ENCODE data around the gene DNAH8.
A peak's percentile ranks its signal among the peaks of the same experiment; 100 is the strongest.

Gene DNAH8

DNA sequence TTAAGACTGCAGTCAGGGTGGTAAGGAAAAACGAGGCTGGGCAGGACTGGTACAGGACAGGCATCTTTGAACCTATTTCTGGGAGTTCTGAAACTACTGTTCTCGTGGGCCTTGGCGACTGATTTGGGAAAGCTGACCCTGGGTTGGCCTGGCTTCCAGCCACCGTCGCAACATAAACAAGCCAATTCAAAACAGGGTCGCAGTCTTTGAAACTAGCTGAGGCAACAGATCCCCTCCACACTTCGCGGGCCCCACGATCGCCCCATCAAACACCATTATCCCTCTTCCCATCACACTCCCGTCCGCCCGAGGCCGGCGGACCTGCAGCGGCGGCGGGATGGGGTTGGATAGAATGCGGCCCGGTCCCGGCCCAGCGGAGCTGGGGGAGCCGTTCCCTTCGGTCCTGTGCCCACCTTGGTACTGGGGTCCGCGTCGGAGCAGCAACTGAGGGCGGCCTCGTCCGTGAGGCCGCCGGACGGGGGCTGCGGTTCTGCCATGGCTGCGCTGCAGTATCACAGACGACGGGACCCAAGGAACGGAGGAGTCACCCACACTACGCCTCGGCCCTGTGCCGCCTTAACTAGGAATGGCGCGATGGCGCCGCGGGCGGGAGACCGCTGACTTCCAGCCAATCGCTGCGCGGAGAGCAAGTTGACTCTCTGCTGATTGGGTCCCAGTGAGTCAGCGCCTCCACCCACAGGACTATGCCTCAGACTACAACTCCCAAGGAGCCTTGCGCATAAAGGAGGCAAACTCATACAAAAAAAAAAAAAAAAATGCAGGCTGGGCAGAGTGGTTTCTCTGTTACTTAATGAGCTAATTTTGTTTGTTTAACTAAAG is 12.3 kb upstream of the DNAH8 start, which contains the start of gene GLO1:
Gene GLO1 (minus strand): TSS at position 588 of the 840 bp plus-strand sequence. CDS start 91 bp downstream, at position 497.
- DNase-seq (ENCODE audit: low read depth), result peak; percentile 93

DNA sequence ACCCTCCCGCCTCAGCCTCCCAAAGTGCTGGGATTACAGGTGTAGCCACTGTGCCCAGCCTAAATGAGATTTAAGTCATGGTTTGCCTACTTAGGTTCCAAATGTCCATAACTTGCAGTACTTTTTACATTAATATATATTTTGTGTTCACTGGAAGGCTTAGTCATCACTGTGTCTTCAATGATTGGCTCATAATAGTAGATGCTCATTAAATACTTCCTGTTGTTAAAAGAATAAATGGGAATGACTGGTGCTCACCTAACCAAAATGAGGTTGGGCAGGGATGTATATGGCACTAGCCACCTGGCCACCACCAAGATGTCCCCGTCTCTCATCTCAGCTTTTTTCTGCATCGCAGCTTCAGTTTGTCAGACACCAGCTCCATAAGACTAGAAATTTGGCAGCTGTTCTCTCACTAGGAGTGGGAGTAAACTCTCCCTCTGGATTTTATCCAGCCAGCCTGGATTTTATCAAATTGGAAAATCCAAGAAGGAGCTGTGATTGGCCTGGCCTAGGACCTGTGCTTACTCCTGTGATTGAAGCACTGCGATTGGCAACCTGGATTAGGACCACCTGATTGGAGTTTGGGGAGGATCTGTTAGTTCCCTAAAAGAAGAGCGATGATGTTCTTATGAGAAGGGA is 11.0 kb upstream of the DNAH8 start:
- DNase-seq (ENCODE audit: low read depth), result no peak

DNA sequence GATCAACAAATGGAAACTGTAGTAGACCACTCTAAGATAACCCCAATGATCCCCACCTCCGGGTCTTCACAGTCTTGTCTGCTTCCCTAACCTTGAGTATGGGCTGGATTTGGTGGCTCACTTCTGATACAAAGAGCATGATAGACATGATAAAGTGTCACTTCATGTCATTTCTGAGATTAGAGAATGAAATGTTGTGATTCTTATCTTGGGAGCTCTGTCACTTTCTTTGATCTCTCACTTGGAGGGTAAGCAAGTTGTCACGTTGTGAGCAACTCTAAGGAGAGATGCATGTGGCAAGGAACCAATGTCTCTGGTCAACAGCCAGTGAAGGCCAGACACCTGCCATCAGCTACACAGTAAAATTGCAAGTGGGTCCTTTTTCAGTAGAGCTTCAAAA is 9.2 kb upstream of the DNAH8 start:
- no peak for DNase-seq (ENCODE audit: low read depth)

DNA sequence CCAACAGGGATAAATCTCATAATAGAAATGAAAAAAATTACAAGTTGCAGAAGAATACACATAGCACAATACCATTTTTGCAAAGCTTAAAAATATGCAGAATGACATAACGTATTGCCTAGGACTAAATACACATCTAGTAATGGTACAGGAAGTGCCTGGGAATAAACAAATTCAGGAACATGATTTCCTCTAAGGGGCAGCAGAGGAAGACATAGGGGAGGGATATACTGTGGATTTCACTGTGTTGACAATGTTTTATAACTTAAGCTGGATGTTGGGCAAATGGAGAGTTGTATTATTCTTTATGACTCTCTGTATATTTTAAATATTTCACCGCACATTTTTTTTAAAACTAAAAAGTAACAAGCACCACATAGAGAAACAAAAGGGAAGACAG is 6.6 kb upstream of the DNAH8 start:
- no peak for DNase-seq (ENCODE audit: low read depth)

DNA sequence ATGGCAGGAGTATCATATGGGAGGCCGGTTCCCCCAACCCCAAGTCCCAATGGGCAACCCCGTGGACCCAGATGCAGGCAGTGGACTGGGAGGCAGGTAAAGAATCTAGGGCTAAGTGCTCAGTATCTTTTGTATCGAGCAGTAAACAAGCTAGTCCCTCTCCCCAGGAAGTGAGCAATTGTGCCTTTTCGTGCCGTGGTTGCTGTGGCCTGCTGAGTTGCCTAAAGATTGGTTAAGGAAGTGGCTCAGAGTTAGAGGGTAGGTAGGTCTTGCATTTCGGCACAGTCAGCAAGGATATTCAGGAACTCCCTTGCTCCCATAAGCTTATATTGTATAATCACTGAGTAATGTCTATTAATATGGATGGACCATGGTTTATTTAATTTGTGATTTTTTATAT is 1.3 kb upstream of the DNAH8 start:
- DNase-seq (ENCODE audit: low read depth), result no peak

DNA sequence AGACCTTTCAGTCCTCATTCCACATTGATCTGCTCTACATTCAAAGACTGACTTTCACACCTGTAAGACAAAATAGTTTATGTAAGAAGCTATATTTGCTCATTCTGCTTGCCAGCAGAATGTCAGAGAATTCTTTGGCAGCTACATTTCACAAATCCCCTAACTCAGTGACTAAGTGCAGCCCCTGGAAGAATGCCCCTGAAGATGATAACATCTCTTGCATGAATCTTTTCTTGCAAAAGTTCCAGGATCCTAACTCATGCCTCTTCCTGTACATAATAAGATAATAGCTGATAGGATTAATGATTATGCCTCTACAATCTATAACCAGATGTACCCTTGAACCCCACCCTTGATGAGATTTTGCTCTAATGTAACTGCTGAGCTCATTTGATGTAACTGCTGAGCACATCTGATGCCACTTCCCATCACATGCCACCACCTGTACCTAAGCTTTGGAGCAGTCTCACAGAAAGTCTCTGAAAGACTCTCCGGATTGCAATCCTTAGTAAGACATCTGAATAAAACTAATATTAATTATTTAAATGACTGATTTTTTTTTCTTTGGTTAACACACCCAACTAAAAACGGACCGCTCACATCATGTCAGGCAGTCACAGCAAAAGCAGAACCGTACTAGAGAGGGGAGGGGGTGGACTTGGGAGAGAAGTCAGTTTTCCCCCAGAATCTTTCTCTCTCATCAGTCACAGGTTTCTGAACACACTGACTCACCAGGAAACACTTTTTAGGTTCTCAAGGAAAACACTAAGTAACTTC is 684 bp upstream of the DNAH8 start:
- no peak for DNase-seq (ENCODE audit: low read depth)

DNA sequence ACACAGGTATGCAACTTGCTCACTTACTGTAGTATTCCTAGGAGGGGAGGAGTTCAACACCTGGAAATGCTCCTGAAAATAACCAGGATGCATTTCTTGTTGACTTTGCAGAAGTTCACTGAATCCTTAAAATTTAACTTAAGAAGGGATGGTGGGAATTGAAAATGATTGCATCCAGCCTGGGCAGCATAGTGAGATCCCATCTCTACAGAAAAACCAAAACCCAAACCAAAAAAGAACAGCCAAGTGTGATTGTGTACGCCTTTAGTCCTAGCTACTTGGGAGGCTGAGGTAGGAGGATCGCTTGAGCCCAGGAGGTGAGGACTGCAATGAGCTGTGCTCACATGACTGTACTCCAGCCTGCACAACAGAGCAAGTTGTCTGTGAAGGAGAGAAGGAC is 1.7 kb downstream of the DNAH8 start:
- DNase-seq (ENCODE audit: low read depth), result no peak

DNA sequence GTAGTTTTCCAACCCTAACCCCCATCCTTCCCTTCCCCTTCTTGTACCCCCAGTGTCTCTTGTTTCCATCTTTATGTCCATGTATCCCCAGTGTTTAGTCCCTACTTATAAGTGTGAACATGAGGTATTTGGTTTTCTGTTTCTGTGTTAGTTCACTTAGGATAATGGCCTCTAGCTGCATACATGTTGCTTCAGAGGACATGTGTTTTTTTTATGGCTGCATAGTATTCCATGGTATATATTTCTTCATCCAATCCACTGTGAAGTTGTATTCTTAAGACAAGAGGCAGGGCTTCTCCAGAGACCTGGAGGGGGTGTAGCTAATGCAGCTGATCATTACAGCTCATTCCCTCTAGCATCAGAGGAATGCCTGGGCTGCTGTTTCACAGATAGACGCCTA is 4.2 kb downstream of the DNAH8 start:
- no peak for DNase-seq (ENCODE audit: low read depth)

DNA sequence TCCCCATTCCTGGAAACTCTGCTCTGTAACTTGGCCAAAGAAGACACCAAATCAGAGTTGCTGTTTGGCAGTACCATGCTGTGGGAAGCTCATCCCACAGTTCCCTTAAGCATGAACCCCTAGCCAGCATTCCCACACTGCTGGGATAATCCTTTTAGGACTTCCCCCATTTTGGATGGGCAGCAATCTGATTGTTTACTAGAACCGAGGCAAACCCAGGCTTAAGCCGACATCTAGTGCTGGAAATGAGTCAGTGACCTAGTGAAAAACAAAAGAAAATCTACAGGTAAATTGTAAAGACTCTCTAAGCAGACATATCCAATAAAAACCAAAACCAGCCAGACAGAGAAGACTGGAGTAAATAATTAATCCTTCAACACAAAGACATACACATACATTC is 5.2 kb downstream of the DNAH8 start:
- no peak for DNase-seq (ENCODE audit: low read depth)

DNA sequence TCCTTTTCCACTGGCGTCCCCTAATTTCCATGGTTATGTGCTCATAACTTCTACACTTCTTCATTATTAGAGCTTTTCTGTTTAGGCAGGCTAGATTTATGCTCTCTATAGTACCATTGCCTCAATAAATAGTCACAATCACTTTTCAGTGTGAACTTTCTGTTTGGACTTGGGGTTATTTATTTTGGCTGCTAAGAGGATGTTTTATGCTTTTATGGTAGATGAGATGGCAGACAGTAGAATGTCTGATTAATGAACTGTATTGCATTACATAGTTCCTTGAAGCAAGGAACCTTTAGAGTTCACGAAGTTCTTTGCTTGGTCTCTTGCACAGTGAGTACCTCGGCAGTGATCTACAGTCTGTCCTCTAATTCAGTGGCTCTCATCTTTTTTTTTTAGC is 6.9 kb downstream of the DNAH8 start:
- DNase-seq (ENCODE audit: low read depth), result no peak

DNA sequence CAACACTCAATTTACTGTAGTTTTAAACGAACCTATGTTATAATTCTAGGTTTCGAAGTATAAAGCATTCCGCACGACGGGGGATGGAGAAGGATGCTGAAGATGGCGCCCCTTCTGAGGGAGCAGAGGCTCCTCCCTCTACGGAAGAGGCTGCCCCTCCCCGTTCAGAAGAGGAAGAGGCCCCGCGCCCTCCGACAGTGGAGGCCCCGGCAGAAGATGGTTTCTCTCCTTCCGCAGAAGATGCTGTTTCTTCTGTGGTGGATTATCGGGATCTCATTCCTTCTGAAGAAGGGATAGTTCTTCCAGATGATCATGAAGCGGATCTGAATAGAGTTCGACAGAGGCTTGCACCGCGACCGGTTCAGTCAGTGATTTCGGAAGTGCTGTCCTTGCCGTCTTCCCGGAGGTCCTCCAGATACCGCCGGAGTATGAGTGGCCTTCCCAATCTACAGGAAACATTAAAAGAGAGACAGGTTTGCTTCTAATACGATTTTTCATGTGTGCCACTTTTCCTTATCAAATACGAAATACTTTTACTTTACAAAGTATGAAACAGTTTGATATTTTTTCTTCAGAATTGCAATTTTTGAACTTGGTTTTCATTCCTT is 7.7 kb downstream of the DNAH8 start:
- DNase-seq (ENCODE audit: low read depth), result no peak

DNA sequence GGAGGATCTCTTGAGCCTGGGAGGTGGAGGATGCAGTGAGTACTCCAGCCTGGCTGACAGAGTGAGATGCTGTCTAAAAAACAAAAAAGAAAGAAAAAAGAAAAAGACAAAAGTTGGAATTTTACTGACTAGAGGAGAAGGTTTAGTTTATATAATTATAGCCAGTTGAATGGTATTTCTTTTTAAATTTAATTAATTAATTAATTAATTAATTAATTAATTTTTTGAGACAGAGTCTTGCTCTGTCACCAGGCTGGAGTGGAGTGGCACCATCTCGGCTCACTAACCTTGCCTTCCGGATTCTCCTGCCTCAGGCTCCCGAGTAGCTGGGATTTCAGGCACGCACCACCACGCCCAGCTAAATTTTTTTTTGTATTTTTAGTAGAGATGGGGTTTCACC is 8.7 kb downstream of the DNAH8 start:
- DNase-seq (ENCODE audit: low read depth), result no peak

DNA sequence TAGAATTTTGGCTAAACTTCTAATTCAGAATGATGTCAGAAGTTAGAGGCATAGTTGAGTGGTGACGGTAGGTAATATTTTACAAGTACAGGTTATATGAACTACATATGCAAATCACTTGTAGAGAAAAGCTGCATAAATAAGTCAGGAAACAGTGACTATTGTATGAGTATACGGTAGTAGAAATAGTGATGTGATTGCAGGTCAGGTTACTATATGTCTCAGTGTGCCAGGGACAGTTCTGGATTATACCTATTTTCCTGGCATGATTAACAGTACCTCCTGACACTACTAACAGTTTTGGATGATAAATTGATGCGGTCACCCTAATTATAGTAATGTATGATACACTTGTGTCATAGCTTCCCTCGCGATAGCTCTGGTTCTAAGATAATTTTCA is 9.2 kb downstream of the DNAH8 start:
- DNase-seq (ENCODE audit: low read depth), result no peak

DNA sequence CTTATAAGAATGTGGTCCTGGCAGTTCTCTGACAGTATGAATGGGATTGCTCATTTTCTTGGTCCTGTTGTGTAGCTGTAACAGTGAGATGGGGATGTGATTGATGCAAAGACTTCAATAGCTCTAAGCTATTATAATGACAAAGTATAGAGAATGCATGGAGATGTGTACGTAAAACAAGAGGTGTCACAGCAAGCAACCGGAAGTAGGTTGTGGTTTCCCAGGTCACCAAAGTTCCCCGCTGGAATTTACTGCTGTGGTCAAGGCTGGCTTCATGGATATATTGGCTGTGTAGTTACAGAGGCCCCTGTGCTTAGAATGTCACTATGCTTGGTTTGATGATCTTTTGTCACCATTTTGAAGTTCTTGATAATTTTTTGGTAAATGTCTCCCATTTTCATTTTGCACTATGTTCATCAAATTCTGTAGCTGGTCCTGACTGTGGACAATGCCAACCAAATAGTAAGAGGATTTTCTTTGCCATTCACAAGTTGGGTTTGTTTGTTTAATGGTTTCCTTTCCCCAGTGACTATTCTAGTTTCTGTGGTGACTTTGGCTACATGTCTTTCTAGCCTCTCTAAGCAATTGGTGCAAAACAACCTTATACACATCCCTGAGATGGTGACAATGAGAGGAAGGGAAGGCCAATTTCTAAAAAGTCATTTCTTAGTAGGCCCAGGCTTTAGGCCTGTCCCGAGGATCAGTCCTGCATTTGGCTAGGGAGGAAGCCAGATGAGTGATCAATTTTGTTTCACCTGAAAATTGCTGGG is 10.5 kb downstream of the DNAH8 start:
- DNase-seq (ENCODE audit: low read depth), result no peak

DNA sequence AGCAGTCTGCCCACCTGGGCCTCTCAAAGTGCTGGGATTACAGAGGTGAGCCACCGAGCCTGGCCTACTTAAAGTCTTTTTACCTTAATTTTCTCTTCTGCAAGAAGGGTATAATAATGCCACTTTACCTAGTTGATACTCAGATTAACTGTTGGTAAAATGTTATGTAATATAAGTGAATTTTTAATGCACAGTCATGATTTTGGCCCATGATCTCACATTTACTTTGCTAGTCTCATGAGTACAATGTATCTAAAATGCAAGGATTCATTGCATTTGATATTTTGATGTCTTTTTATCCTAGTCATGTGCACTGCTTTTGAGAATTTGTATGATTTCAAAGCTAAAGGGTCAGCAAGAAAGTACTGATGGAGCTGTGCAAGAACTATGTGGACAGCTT is 13.1 kb downstream of the DNAH8 start:
- no peak for DNase-seq (ENCODE audit: low read depth)

DNA sequence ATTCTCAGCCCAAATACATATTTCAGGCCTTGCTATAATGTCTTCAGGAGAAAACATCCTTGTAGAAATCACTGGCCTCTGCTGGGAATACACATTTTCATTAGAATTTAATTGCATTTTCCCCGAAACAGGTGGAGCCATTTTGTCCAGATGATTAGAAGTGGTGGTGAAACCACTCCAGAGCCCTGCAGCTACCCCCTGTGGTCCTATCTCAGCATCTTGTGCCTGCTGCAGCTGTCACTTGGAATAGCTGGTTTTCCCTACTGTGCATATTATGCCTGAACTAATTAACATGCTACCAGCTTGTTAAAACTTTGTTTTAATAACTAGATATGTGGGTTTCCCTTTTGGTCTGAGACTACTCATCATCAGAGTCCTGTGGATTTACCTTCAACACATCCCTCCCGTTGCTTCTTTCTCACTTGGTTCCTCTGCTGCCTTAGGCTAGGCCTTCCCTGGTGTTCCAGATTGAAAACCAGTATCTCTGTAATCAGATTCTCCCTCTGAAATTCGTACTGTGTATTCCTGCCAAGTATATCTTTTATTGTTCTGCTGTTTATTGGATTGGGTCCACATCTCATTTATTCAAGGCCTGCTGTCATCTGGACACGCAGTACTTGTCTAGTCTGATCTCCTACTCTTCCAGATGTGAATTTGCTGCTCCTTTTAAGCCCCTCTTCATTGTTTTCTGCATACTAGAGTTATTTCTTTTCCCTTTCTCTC is 15.2 kb downstream of the DNAH8 start:
- DNase-seq (ENCODE audit: low read depth), result no peak

DNA sequence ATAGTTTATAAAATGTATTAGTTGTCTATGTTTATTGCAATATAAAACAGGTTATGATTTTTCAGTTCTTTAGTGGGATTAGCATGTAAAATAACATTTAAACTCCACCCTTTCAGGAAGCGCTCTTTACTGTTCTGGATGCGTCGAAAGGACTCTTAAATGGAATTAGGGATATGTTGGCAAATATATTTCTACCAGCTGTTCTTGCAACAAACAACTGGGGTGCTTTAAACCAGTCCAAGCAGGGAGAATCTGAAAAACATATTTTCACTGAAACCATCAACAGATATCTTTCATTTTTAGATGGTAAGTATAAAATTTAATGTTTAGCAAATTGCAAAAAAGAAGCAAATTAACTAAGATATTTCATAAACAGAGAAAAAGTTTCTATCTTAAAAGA is 21.8 kb downstream of the DNAH8 start:
- no peak for DNase-seq (ENCODE audit: low read depth)

DNA sequence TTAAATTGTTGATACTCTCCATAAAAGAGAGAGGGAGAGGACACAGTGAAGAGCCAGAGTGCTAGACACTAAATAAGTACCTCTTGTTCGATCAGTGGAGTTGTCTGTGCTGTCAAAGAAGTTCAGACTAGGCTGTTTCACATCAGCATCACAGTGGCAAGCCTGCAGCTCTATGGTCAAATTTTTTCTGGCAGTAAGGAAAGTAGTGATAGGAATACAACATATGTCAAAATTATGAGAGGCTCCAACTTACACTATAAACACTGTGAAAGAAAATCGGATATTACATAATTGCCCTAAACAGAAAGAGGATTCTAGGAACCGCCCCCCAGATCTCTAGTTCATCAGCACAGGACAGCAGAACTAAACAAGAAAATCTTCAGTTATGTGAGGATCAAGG is 23.1 kb downstream of the DNAH8 start:
- no peak for DNase-seq (ENCODE audit: low read depth)

DNA sequence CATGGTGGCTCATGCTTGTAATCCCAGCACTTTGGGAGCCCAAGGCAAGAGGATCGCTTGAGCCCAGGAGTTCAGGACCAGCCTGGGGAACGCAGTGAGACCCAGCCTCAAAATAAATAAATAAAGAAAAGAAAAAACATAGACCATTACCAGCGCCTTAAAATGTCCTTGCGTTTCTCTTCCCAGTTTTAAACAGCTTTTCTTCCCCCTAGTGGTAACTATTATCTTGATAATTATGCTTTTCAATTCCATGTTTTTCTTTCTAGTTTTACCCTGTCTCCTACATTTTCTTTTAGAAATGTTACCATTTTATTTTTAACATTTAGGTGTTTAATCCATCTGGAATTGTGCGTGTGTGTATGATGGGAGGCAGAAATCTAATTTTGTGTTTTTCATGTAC is 24.4 kb downstream of the DNAH8 start:
- no peak for DNase-seq (ENCODE audit: low read depth)

DNA sequence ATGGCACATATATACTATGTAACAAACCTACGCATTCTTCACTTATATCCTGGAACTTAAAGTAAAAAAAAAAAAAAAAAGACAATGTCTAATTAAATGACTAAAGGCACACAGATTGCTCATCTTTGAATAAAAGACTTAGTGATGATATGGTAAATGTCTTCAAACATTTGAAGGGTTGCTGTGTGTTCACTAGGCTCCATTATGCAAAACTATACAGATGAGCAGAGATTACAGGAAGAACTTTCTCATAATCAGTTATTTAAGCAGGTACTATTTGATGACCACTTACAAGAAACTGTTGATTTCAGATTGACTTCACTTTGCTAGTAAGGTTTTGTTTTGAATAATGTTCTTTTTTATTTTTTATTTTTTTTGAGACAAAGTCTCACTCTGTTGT is 34.4 kb downstream of the DNAH8 start:
- no peak for DNase-seq (ENCODE audit: low read depth)

DNA sequence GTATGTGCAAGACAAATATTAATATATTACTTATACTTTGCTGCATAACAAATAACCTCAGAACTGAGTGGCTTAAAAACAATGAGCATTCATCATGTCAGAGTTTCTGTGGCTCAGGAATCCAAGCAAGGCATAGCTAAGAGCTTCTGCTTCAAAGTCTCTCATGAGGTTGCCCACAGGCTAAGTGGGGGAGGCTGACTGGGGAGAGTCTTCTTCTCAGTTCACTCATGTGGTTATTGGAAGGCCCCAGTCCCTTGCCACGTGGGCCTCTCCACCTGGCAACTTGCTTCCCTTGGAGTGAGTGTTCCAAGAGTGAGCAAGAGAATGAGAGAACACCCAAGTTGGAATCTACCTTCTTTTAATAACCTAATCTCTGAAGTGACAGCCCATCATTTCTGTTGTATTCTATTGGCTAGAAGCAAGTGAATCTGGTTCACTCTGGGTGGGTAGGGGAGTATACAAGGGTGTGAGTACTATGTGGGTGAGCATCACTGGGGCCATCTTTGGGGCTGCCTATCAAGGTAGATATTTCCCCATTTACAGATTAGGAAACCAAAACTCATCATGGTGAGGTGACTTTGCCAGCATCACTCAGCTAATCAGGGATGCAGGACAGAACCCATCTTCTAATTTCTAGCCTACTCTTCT is 36.0 kb downstream of the DNAH8 start:
- DNase-seq (ENCODE audit: low read depth), result no peak
